Activated CD8-positive, alpha-beta memory T cell treated with anti-CD3 and anti-CD28 coated beads, Interleukin-2, amount 10 ng/mL, durations not matched to agents 7 days and 5 days (primary cell): ENCODE results near the gene MUCL3. TPM values are rescaled to one million over a fixed set of nuclear protein-coding genes. Genes with fewer than 3 reads are reported as not detected.

Experiments
- ATAC-seq: fragments of 150-1000 bp; cut with Tn5 transposase; one replicate; pipeline ENCODE4 v1.10.0; 2021; ENCODE audit warnings: moderate library complexity
- CTCF ChIA-PET: fragments of 350-600 bp; sonication (Branson Sonifier 250); formaldehyde crosslinking; loops from one replicate; lab custom pipeline; 2021; ENCODE audit warnings: antibody characterized with exemption; lab: Charles Lee
- DNase-seq: peaks from one replicate; pipeline ENCODE4 v3.0.0-alpha.2; 2020
- H3K27ac Mint-ChIP-seq: one replicate; pipeline ENCODE4 v1.8.0; 2021; ENCODE audit warnings: mild to moderate bottlenecking, mixed read lengths
- H3K27me3 Mint-ChIP-seq: one replicate; pipeline ENCODE4 v1.8.0; 2021; ENCODE audit warnings: mixed read lengths
- H3K36me3 Mint-ChIP-seq: one replicate; pipeline ENCODE4 v1.8.0; 2021; ENCODE audit warnings: mild to moderate bottlenecking, mixed read lengths
- H3K4me1 Mint-ChIP-seq: one replicate; pipeline ENCODE4 v1.8.0; 2021; ENCODE audit warnings: mixed read lengths
- H3K4me3 Mint-ChIP-seq: one replicate; pipeline ENCODE4 v1.8.0; 2021; ENCODE audit warnings: mild to moderate bottlenecking, moderate library complexity, mixed read lengths
- H3K9me3 Mint-ChIP-seq: one replicate; pipeline ENCODE4 v1.8.0; 2022; ENCODE audit warnings: low read depth, mixed read lengths
- total RNA-seq, 2 experiments: library from RNA; stranded (reverse); gene quantifications; one replicate each; pipeline ENCODE4 v1.2.3, GENCODE V29; 2021

MUCL3 gene, protein sequence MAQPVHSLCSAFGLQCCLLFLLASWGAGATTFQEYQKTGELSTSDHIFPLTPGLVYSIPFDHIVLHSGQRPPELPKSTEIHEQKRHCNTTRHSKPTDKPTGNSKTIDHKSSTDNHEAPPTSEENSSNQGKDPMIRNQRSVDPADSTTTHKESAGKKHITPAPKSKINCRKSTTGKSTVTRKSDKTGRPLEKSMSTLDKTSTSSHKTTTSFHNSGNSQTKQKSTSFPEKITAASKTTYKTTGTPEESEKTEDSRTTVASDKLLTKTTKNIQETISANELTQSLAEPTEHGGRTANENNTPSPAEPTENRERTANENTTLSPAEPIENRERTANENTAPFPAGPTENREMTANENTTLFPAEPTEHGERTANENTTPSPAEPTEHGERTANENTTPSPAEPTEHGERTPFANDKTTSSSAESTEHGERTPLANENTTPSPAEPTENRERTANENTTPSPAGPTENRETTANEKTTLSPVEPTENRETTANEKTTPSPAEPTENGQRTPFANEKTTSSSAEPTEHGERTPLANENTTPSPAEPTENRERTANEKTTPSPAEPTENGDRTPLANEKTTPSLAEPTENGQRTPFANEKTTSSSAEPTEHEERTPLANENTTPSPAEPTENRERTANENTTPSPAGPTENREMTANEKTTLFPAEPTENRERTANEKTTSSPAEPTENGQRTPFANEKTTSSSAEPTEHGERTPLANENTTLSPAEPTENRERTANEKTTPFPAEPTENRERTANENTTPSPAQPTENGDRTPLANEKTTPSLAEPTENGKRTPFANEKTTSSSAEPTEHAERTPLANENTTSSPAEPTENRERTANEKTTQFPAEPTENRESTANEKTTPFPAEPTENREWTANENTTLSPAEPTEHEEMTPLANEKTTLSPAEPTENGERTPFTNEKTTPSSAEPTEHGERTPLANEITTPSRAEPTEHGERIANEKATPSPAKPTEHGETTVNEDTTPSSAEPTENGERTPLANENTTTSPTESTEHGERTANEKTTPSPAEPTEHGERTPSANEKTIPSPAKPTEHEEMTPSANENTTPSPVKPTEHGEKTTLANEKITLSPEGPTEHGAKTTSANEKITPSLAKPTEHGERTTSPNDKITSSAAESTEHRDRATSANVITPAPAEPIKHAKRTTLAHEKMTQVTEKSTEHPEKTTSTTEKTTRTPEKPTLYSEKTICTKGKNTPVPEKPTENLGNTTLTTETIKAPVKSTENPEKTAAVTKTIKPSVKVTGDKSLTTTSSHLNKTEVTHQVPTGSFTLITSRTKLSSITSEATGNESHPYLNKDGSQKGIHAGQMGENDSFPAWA (N-terminal part only)
- not detected for total RNA-seq

GRCh38 chr6:30940361-30940986, at the start of gene MUCL3:
Gene MUCL3 (plus strand): TSS chr6:30940973. CDS start chr6:30941000, 27 bp downstream.
- Mint-ChIP-seq H3K9me3 (no peaks in the 10 kb centered on the region), H3K27me3 (peaks cover 61% of the 10 kb centered on the region), H3K27ac (no peak within 1 kb of the TSS), H3K36me3 (no peaks in the 10 kb centered on the region), H3K4me1 (no peaks in the 10 kb centered on the region), H3K4me3 (no peak within 1 kb of the TSS)
- CTCF ChIA-PET, result interaction anchor here (0.7 to 1.3 kb wide), 2 partner anchors 9 to 24 kb away, joined by 3 read pairs; no protein-coding TSS in a partner anchor
- no peak for ATAC-seq
- no peak for DNase-seq

DNA sequence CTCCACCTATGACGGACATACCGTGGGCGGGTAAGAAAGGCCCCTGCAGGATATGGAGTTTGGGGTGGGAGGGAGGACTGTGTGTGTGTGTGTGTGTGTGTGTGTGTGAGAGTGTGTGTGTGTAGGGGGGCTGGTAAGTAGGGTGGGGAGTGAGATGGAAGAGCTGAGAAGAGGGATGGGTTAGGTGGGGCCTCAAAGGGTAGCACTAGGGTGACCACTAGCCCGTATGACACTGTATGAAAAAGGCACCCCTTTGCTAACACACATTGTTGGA, 49.4 kb upstream of the MUCL3 start:
- ATAC-seq (no peak), DNase-seq (no peak)
- Mint-ChIP-seq H3K4me1 (no peaks in the 10 kb centered on the region), H3K36me3 (no peaks in the 10 kb centered on the region), H3K9me3 (no peaks in the 10 kb centered on the region), H3K4me3 (no peak overlapping the region), H3K27me3 (no peaks in the 10 kb centered on the region), H3K27ac (no peak overlapping the region)
- CTCF ChIA-PET, result no interaction called here

DNA sequence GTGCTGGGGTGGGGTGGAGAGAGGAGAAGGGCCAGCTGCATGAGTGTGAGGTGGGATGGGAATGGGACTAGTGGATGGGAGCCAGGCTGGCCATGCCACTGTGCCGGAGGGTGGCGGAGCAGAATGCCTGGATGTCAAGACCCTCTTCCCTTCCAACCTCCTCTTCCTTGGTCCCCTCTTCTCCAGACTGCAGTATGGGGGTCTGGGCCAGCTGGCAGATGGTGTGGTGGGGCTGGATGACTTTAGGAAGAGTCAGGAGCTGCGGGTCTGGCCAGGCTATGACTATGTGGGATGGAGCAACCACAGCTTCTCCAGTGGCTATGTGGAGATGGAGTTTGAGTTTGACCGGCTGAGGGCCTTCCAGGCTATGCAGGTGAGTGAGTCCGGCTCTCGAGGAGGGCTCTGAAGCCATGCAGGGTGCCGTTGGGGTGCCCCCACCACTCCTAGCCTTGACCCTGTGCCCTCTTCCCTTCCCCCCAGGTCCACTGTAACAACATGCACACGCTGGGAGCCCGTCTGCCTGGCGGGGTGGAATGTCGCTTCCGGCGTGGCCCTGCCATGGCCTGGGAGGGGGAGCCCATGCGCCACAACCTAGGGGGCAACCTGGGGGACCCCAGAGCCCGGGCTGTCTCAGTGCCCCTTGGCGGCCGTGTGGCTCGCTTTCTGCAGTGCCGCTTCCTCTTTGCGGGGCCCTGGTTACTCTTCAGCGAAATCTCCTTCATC, 48.8 kb upstream of the MUCL3 start:
- ATAC-seq (no peak), DNase-seq (no peak)
- H3K9me3 Mint-ChIP-seq, result no peaks in the 10 kb centered on the region
- H3K4me3 Mint-ChIP-seq, result no peak overlapping the region
- no peaks in the 10 kb centered on the region for H3K36me3 Mint-ChIP-seq
- H3K4me1 Mint-ChIP-seq, result no peaks in the 10 kb centered on the region
- no peaks in the 10 kb centered on the region for H3K27me3 Mint-ChIP-seq
- CTCF ChIA-PET, result no interaction called here
- H3K27ac Mint-ChIP-seq, result no peak overlapping the region

DNA sequence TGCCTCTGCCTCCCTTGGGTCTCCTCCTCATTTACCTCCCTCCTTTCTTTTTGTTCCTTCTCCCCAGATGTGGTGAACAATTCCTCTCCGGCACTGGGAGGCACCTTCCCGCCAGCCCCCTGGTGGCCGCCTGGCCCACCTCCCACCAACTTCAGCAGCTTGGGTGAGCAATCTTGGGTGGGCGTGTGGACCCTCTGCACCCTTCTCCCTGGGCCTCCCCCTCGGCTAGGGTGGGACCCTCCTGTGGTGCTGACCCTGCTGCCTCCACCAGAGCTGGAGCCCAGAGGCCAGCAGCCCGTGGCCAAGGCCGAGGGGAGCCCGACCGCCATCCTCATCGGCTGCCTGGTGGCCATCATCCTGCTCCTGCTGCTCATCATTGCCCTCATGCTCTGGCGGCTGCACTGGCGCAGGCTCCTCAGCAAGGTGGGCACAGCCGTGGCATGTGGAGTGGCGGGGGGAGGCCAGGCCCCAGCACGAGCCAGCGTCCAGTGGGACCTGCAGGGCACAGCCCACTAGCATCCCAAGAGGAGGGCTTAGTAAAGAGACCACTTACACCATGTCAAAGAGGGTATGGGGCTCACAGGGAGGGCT, 47.7 kb upstream of the MUCL3 start:
- CTCF ChIA-PET, result interaction anchor here (1.2 kb wide), 1 partner anchor 13 kb away, joined by 3 read pairs; no protein-coding TSS in a partner anchor
- no peak for DNase-seq
- Mint-ChIP-seq H3K4me1 (no peaks in the 10 kb centered on the region), H3K9me3 (no peaks in the 10 kb centered on the region), H3K27me3 (no peaks in the 10 kb centered on the region), H3K4me3 (no peak overlapping the region), H3K36me3 (no peaks in the 10 kb centered on the region), H3K27ac (no peak overlapping the region)
- ATAC-seq, result no peak

GRCh38 chr6:30893666-30894065, 47.1 kb upstream of the MUCL3 start:
- no peaks in the 10 kb centered on the region for H3K36me3 Mint-ChIP-seq
- no peaks in the 10 kb centered on the region for H3K4me1 Mint-ChIP-seq
- no peak overlapping the region for H3K4me3 Mint-ChIP-seq
- no peak for ATAC-seq
- no peak overlapping the region for H3K27ac Mint-ChIP-seq
- H3K9me3 Mint-ChIP-seq, result no peaks in the 10 kb centered on the region
- H3K27me3 Mint-ChIP-seq, result no peaks in the 10 kb centered on the region
- no peak for DNase-seq
- CTCF ChIA-PET, result interaction anchor here (1.0 to 1.2 kb wide), 2 partner anchors 9 to 13 kb away, joined by 3 read pairs; partner anchors contain the start of gene DDR1

- Mint-ChIP-seq H3K4me1 (no peaks in the 10 kb centered on the region), H3K27ac (no peak overlapping the region), H3K36me3 (no peaks in the 10 kb centered on the region), H3K4me3 (no peak overlapping the region), H3K27me3 (no peaks in the 10 kb centered on the region), H3K9me3 (no peaks in the 10 kb centered on the region)
- CTCF ChIA-PET, result interaction anchor here (1.0 kb wide), 1 partner anchor 10 kb away, joined by 3 read pairs; the partner anchor contains the start of gene DDR1
- DNase-seq (no peak), ATAC-seq (no peak)
These were observed 46.4 kb upstream of the MUCL3 start for GRCh38 chr6:30894381-30894780.

- CTCF ChIA-PET, result interaction anchor here (1.0 to 3.9 kb wide), 2 partner anchors 10 to 19 kb away, joined by 3 to 14 read pairs; partner anchors contain the start of genes DDR1 and VARS2
- Mint-ChIP-seq H3K4me1 (no peaks in the 10 kb centered on the region), H3K27me3 (no peaks in the 10 kb centered on the region), H3K4me3 (no peak overlapping the region), H3K9me3 (no peaks in the 10 kb centered on the region), H3K27ac (no peak overlapping the region), H3K36me3 (no peaks in the 10 kb centered on the region)
- DNase-seq, result no peak
- ATAC-seq, result no peak
These were observed 45.8 kb upstream of the MUCL3 start for GRCh38 chr6:30894935-30895334.

DNA sequence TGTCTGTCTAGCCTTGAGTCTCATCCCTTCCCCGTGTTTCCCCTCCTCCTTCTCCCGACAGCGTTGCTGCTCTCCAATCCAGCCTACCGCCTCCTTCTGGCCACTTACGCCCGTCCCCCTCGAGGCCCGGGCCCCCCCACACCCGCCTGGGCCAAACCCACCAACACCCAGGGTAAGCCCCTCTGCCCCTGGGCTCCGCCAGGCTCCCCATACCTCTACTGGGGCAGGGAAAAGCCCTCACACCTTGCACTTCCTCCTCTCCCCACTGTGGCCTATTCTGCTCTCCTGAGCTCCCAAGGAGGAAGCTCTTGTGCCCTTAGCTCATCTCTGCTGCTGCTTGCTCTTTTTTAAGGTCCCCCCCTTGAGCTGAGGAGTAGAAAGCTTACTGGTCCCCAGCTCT, 45.4 kb upstream of the MUCL3 start:
- CTCF ChIA-PET, result interaction anchor here (0.7 to 3.9 kb wide), 3 partner anchors 19 to 120 kb away, joined by 3 to 14 read pairs (median 4); partner anchors contain the start of gene VARS2
- H3K36me3 Mint-ChIP-seq, result no peaks in the 10 kb centered on the region
- ATAC-seq (no peak), DNase-seq (no peak)
- H3K27me3 Mint-ChIP-seq, result no peaks in the 10 kb centered on the region
- H3K4me3 Mint-ChIP-seq, result no peak overlapping the region
- H3K9me3 Mint-ChIP-seq, result no peaks in the 10 kb centered on the region
- H3K4me1 Mint-ChIP-seq, result no peaks in the 10 kb centered on the region
- no peak overlapping the region for H3K27ac Mint-ChIP-seq

- Mint-ChIP-seq H3K4me3 (no peak overlapping the region), H3K27ac (no peak overlapping the region), H3K4me1 (no peaks in the 10 kb centered on the region), H3K9me3 (no peaks in the 10 kb centered on the region), H3K27me3 (no peaks in the 10 kb centered on the region), H3K36me3 (no peaks in the 10 kb centered on the region)
- ATAC-seq, result no peak
- no peak for DNase-seq
- CTCF ChIA-PET, result interaction anchor here (1.4 to 3.9 kb wide), 2 partner anchors 18 to 68 kb away, joined by 3 to 14 read pairs; partner anchors contain the start of gene VARS2
These were observed 44.2 kb upstream of the MUCL3 start for GRCh38 chr6:30896541-30896940.

GRCh38 chr6:30897882-30898281, 42.9 kb upstream of the MUCL3 start:
- Mint-ChIP-seq H3K36me3 (no peaks in the 10 kb centered on the region), H3K4me3 (no peak overlapping the region), H3K4me1 (peaks cover 8% of the 10 kb centered on the region), H3K9me3 (no peaks in the 10 kb centered on the region), H3K27me3 (no peaks in the 10 kb centered on the region), H3K27ac (no peak overlapping the region)
- DNase-seq (no peak), ATAC-seq (no peak)
- CTCF ChIA-PET, result interaction anchor here (3.9 kb wide), 1 partner anchor 16 kb away, joined by 14 read pairs; the partner anchor contains the start of gene VARS2

DNA sequence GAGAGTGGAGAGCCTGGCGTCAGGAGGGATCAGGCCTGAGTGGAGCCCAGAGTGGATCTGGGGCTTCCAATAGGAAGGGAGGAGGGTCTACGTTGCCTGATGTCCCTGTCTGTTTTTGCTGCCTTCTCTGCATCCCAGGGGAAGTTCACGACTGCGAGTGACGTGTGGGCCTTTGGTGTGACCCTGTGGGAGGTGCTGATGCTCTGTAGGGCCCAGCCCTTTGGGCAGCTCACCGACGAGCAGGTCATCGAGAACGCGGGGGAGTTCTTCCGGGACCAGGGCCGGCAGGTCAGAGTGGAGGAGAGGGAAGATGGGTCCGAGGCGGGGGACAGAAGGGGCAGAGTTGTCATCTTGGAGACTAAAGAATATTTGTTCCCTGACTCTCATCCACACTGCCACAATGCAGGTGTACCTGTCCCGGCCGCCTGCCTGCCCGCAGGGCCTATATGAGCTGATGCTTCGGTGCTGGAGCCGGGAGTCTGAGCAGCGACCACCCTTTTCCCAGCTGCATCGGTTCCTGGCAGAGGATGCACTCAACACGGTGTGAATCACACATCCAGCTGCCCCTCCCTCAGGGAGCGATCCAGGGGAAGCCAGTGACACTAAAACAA, 41.9 kb upstream of the MUCL3 start:
- Mint-ChIP-seq H3K9me3 (no peaks in the 10 kb centered on the region), H3K36me3 (no peaks in the 10 kb centered on the region), H3K27me3 (no peaks in the 10 kb centered on the region), H3K4me1 (peaks cover 9% of the 10 kb centered on the region), H3K4me3 (no peak overlapping the region), H3K27ac (no peak overlapping the region)
- DNase-seq (no peak), ATAC-seq (no peak)
- CTCF ChIA-PET, result interaction anchor here (1.4 to 3.9 kb wide), 2 partner anchors 10 to 15 kb away, joined by 4 to 14 read pairs; partner anchors contain the start of gene VARS2
